UCSD-AML1 (cell line): ENCODE measurements around the gene PDHB.
A peak's percentile ranks its signal among the peaks of the same experiment; 100 is the strongest.

Experiments used
- DNase-seq: peaks from one replicate; lab custom pipeline; 2025; ENCODE audit not compliant: unreplicated experiment; lab: John Stamatoyannopoulos, UW

Gene PDHB

GRCh38 chr3:58404396-58404795, 29.2 kb downstream of the PDHB start:
- DNase-seq, result no peak

DNA sequence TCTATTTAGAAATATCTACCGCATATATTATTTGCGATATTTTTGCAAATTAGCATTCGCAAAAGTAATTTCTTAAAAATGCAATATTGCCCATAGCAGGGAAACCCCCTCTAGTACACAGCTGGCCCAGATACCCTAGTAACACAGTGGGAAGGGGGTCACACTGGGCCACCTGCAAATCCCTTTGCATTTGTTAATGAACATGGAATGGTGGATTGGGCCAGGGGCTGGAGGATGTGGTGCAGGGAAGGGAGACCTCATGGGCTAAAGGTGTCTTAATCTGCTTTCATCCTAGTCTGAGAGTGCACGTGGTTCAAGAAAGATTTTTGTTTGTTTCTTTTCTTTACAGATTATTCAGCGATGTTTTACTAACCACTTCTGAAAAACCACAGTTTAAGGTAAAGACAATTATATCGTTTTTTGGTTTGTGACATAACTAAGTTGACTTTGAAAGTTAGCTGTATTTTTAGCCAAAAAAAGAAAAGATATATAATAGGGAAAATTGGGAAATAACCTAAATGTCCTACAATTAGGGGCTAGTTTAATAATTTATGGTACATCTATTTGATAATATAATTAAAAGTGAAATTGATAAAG, 30.0 kb downstream of the PDHB start:
- no peak for DNase-seq

DNA sequence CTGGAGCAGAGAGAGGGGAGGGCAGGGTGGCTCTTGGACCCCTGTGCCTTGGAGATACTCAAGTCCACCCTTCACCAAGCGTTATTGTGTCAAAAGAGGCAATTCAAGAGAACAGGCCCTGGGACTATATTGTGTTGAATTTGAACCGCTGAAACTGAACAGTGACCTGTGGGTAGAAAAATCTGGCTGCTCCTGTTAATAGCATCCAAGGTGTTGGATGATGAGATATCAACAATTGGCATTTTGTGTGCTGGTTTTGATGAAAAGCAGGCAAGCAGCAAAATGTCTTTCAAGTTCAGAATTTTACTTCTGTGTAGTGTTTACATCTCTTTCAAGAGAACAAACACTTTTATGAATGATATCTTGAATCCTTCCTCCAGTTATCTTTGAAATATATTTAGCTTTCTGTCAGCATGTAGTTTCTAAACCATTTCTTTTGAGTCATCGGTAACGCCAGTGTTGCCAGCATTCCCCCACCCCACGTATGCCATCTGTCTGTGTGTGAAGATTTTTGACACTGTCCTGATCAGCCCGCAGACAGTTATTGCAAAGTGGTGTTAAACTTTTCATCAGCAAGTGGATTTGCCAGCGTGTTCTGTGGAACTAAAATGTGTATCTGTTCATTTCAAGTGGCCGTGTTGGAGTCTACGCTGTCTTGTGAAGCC, 34.8 kb downstream of the PDHB start:
- no peak for DNase-seq

DNA sequence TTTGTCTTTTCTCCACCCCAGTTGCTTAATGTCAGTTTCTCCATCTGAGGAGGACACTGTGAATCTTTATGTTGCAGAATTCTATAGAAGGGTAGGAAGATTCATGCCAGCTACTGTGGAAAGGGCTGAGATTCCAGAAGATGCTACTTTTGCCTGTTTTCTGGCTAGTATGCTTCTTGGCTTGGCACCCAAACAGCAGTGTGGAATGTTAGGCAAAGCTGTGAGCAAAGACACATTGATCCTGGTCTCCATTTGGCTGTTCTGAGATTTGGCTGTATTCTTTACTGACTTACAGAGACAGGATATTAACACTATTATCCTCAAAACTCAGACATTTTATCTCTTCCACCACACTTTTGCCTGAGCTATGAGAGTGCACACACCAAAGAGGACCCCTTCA, 39.3 kb downstream of the PDHB start:
- no peak for DNase-seq

DNA sequence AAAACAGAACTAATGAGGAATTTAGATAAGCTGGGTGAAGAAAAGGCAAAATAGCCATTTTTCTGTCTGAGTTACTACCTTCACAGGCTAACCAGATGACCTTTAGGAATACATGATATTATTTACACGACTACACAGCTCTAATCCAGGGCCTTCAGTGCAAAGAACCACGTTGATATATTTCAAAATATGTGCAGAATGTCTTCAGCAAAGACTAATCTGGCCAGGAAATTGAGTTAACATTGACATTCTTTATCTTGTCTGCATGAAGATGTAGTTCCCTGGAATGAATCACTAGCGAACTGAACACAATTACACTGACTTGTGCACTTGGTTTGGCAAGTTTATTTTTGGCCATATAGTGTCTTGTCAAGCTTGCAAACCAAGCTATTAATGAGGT, 41.5 kb downstream of the PDHB start:
- no peak for DNase-seq

- no peak for DNase-seq
Measured at GRCh38 chr3:58391156-58391865, 42.3 kb downstream of the PDHB start.

GRCh38 chr3:58388550-58389091, 45.0 kb downstream of the PDHB start:
- DNase-seq, result no peak

DNA sequence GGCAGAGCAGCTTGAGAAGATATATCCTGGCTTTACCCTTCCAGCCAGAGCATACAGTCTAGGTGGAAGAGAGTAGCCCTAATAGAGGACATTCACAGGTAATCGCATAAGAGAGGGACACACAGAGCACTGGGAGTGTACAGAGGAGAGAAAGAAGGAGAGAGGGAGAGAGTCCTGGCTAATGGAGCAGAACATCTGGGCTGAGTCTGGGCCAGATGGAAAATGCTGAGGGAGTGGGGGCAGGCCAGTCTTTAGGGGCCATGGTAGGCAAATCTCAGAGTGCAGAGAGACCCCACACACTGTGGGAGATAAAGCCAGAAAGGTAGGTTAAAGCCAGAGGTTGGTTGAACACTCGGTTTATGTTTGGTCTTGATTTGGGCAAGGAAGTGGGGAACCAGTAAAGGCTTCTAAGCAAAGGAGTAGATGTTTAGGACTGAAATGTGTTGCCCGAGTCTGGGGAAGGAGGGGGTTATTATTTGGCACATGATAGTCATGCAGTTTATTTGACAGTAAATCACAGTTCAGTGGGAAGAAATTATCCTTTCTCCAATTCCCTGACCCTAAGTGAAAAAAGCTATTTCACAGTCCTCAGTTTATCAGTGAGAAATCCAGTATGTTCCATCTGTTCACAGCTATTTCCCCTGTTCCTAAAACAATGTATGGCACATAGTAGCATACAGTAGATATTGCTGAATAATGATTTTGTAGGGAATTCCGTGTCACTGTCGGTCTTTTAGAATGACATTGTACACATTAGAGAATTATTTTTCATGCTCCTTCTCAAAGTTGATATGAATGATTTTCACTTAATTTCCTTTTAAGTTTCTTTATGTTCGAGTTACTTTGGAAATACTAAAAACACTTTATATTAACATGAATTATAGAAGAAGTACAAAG, 45.7 kb downstream of the PDHB start:
- no peak for DNase-seq

DNA sequence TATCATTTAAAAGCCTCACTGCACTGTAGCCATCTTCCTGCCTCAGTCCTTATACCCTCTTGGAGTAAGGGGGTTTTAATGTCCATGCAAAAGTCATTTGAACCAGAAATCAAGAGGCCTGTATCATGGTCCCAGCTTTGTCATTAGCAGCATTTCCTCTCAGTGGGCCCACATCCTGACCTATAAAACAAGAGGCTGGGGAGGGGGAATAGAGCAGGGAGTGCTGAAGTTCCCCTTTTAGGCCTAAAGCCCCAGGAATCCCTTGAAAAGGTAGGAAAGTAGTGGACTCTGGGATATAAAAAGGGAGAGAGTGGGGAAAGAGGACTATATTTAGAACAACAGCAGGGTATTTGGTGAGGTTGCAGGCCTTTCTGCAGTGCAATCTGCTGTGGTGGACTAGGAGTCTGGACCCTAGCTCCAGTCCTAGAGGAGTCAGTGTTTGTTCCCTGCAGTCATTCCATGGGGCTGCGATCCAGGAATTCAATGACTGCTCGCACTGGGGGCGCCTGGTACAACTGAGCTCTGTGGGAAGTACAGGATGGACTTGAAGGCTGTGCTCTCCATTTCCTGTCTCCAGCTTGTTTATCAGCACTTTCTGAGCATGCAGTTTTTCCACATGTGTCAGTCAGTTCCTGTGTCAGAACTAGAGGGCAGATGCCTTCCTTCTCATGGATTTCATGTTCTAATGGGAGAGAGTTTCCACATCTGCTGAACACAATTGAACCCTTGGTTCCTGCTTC, 46.8 kb downstream of the PDHB start:
- peak; percentile 58 for DNase-seq

- no peak for DNase-seq
Measured at GRCh38 chr3:58384381-58385090, 49.1 kb downstream of the PDHB start.

DNA sequence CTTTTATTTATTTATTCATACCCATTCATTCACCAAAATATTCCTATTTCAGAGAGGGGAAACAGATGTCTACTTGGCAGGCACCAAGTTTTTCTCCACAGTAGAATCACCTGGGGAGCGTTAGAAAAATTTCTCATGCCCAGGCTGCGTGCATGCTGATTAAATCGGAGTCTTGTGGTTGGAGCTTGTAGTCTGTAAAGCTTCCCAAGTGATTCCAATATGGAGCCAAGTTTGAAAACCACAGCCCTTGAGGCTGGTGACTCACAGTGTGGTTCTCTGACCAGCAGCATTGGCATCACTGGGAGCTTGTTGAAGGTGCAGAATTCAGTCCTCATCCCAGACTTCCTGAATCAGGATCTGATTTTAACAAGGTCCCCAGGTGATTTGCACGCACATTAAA, 49.7 kb downstream of the PDHB start:
- DNase-seq, result no peak

DNA sequence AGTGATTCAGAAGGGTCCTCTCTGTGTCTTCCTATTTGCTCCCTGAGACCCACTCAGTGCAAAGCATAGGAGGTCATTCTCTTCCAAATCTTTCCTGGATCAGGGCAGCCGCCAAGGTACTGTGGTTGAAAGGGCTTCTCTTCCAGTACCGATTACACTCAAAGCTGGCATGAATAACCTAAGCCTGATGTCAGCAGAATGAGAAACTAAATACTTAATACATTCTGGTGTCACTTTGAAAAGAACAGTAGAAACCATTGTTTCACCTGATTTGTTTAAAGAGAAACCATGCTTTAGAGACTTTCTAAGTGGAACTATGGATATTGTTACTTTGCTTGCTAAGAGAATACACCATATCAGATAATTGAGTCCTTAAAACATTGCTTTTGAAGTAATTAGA, 50.2 kb downstream of the PDHB start:
- no peak for DNase-seq

DNA sequence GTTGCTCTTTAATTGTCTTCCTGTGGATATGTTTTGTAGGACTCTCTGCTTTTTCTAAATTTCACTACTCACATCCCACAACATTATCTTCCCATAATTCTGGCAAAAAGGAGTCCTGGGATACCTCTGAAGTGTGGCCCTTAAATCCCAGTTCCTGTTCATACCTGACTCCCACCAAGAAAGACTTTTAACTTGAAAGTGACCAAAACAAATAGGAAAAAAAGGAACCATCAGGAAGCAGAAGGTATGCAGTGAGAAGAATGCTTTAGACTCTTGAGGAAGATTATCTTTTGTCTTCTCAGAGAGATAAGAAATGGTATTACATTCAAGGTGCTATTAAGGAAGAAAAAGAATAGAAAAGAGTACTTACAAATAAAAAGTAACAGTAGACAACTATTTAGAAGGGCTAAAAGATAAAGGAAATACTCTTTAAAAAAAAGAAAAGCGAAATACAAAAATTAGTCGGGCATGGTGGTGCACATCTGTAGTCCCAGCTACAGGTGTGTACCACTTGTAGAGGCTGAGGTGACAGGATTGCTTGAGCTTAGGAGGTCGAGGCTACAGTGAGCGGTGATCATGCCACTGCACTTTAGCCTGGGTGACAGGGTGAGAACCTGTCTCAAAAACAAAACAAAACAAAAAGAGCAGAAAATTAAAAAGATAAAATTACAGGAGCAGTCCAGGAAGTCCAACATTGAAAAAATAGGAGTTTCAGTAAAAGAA, 54.1 kb downstream of the PDHB start:
- DNase-seq, result no peak

- DNase-seq, result no peak
Measured at GRCh38 chr3:58377750-58378149, 55.9 kb downstream of the PDHB start.
